ENCODE measurements around the gene MEMO1. TPM values are rescaled to one million over a fixed set of nuclear protein-coding genes. Genes with fewer than 3 reads are reported as not detected.

The MEMO1 gene
- total and polyA plus RNA-seq, 2 donors (not counting 1 experiment from before 2014, with no cell fraction given), result 44.8 to 65.8 TPM

GRCh38 chr2:31973665-31974064, 37.1 kb downstream of the MEMO1 start:
- Histone ChIP-seq H3K27ac (ENCODE audit: low read length in 2 of 2) (no peak overlapping the region), H3K9ac (ENCODE audit: low read length) (no peak overlapping the region), H3K4me1 (ENCODE audit: control insufficient read depth in 2 of 2, insufficient read depth in 2 of 2, low read length in 2 of 2) (peaks cover 0 to 3% of the 10 kb centered on the region in 2 donors), H3K4me2 (replicated peaks; ENCODE audit: low read depth, low read length, poor library complexity, severe bottlenecking) (no peak overlapping the region), H3K27me3 (replicated peaks in 1 of 4; ENCODE audit: control extremely low read depth in 1 of 4, control insufficient read depth in 3 of 4, insufficient read depth in 4 of 4, low read length in 3 of 4) (no peaks in the 10 kb centered on the region), H3K9me3 (ENCODE audit: control extremely low read depth in 1 of 3, control insufficient read depth in 2 of 3, insufficient read depth in 1 of 3, low read length in 2 of 3) (no peaks in the 10 kb centered on the region), H2AFZ (ENCODE audit: insufficient read depth, low read depth, low read length, poor library complexity, severe bottlenecking) (no peak overlapping the region), H3K4me3 (ENCODE audit: control extremely low read depth in 1 of 5, extremely low read depth in 1 of 5, insufficient read depth in 1 of 5, low read depth in 2 of 5, low read length in 4 of 5) (no peak overlapping the region), H4K20me1 (ENCODE audit: control insufficient read depth, insufficient read depth, low read length, poor library complexity, severe bottlenecking) (peaks cover 22% of the 10 kb centered on the region), H3K79me2 (ENCODE audit: control insufficient read depth, insufficient read depth, low read length) (peaks cover 94% of the 10 kb centered on the region), H3K36me3 (replicated peaks in 1 of 2; ENCODE audit: control extremely low read depth in 1 of 2, control insufficient read depth in 1 of 2, extremely low read depth in 1 of 2, insufficient read depth in 2 of 2, low read length in 1 of 2) (no peaks in the 10 kb centered on the region)
- Mint-ChIP-seq H3K9me3 (ENCODE audit: insufficient read depth) (no peaks in the 10 kb centered on the region), H3K4me1 (peaks cover 26% of the 10 kb centered on the region), H3K4me3 (no peak overlapping the region), H3K27ac (no peak overlapping the region), H3K27me3 (no peaks in the 10 kb centered on the region)
- DNase-seq (no peak), ATAC-seq (ENCODE audit: low read depth) (no peak)
- ChIA-PET POLR2A (no interaction called here), CTCF (no interaction called here)
- TF ChIP-seq CTCF (IDR thresholded peaks at IDR 0.05), result no peak
- intact Hi-C loops (cut with micrococcal nuclease), result no loop called here

- Histone ChIP-seq H3K4me3 (ENCODE audit: control extremely low read depth in 1 of 5, extremely low read depth in 1 of 5, insufficient read depth in 1 of 5, low read depth in 2 of 5, low read length in 4 of 5) (no peak overlapping the region), H2AFZ (ENCODE audit: insufficient read depth, low read depth, low read length, poor library complexity, severe bottlenecking) (no peak overlapping the region), H3K4me1 (ENCODE audit: control insufficient read depth in 2 of 2, insufficient read depth in 2 of 2, low read length in 2 of 2) (peaks cover 0 to 3% of the 10 kb centered on the region in 2 donors), H3K79me2 (ENCODE audit: control insufficient read depth, insufficient read depth, low read length) (peaks cover 93% of the 10 kb centered on the region), H3K4me2 (replicated peaks; ENCODE audit: low read depth, low read length, poor library complexity, severe bottlenecking) (no peak overlapping the region), H4K20me1 (ENCODE audit: control insufficient read depth, insufficient read depth, low read length, poor library complexity, severe bottlenecking) (peaks cover 22% of the 10 kb centered on the region), H3K9me3 (ENCODE audit: control extremely low read depth in 1 of 3, control insufficient read depth in 2 of 3, insufficient read depth in 1 of 3, low read length in 2 of 3) (no peaks in the 10 kb centered on the region), H3K27ac (ENCODE audit: low read length in 2 of 2) (no peak overlapping the region), H3K9ac (ENCODE audit: low read length) (no peak overlapping the region), H3K27me3 (replicated peaks in 1 of 4; ENCODE audit: control extremely low read depth in 1 of 4, control insufficient read depth in 3 of 4, insufficient read depth in 4 of 4, low read length in 3 of 4) (no peaks in the 10 kb centered on the region), H3K36me3 (replicated peaks in 1 of 2; ENCODE audit: control extremely low read depth in 1 of 2, control insufficient read depth in 1 of 2, extremely low read depth in 1 of 2, insufficient read depth in 2 of 2, low read length in 1 of 2) (no peaks in the 10 kb centered on the region)
- DNase-seq (no peak), ATAC-seq (ENCODE audit: low read depth) (no peak)
- TF ChIP-seq EZH2 (IDR thresholded peaks at IDR 0.05; ENCODE audit: borderline replicate concordance, insufficient read depth, low read depth, low read length, poor library complexity, severe bottlenecking) (no peak), CTCF (IDR thresholded peaks at IDR 0.05) (no peak)
- Mint-ChIP-seq H3K9me3 (ENCODE audit: insufficient read depth) (no peaks in the 10 kb centered on the region), H3K4me3 (no peak overlapping the region), H3K27ac (no peak overlapping the region), H3K4me1 (peaks cover 25% of the 10 kb centered on the region), H3K27me3 (no peaks in the 10 kb centered on the region)
- intact Hi-C loops (cut with micrococcal nuclease), result no loop called here
- WGBS (ENCODE audit: insufficient coverage), result no CpG with 5 or more reads among the region's 2 CpGs
- ChIA-PET POLR2A (no interaction called here), CTCF (no interaction called here)
These were observed 38.7 kb downstream of the MEMO1 start for GRCh38 chr2:31972059-31972458.
